Epithelial cell of umbilical artery (primary cell): ENCODE results near the gene TMEM233. TPM values are rescaled to one million over a fixed set of nuclear protein-coding genes. Genes with fewer than 3 reads are reported as not detected.

Experiments used
- total RNA-seq: library from RNA; depleted of rRNA; stranded (reverse); fragments of >200 nt; gene quantifications from 2 replicates; pipeline ENCODE4 v1.2.3, GENCODE V29; 2014

The TMEM233 gene
- total RNA-seq: under 0.01 and 1.2 TPM in 2 replicates

GRCh38 chr12:119593578-119594398 lies at the start of gene TMEM233:
Gene TMEM233 (plus strand): TSS chr12:119593774. CDS start chr12:119593849, 75 bp downstream.

GRCh38 chr12:119667577-119668323 lies 74.2 kb downstream of the TMEM233 start, which contains the start of gene PRKAB1:
Gene PRKAB1 (plus strand): TSS chr12:119668133. CDS start chr12:119668245, 112 bp downstream.

Other genes with a start within 250 kb of the TMEM233 start
- gene PRKAB1, start 74.4 kb downstream of the TMEM233 start, total RNA-seq: 9.7 and 25.2 TPM in 2 replicates